Measurements from ENCODE around the gene PRCP.

The PRCP gene

GRCh38 chr11:82792319-82792718 lies 107.9 kb downstream of the PRCP start:
- TF ChIP-seq CTCF (conservative IDR thresholded peaks at IDR 0.05) (no peak), ZFX (IDR thresholded peaks at IDR 0.05) (no peak)
- no peak overlapping the region for H3K27ac ChIP-seq

GRCh38 chr11:82791779-82792178 lies 108.5 kb downstream of the PRCP start:
- H3K27ac ChIP-seq = no peak overlapping the region
- TF ChIP-seq CTCF (conservative IDR thresholded peaks at IDR 0.05) (no peak), ZFX (IDR thresholded peaks at IDR 0.05) (no peak)

- TF ChIP-seq CTCF (conservative IDR thresholded peaks at IDR 0.05) (no peak), ZFX (IDR thresholded peaks at IDR 0.05) (no peak)
- no peak overlapping the region for H3K27ac ChIP-seq
Observed at GRCh38 chr11:82790723-82791484, 109.3 kb downstream of the PRCP start.

GRCh38 chr11:82787981-82788380 lies 112.2 kb downstream of the PRCP start:
- TF ChIP-seq ZFX (IDR thresholded peaks at IDR 0.05) = no peak
- no peak for TF ChIP-seq CTCF (conservative IDR thresholded peaks at IDR 0.05)
- no peak overlapping the region for H3K27ac ChIP-seq

- H3K27ac ChIP-seq = no peak overlapping the region
- TF ChIP-seq CTCF (conservative IDR thresholded peaks at IDR 0.05) (no peak), ZFX (IDR thresholded peaks at IDR 0.05) (no peak)
Observed at GRCh38 chr11:82786836-82787235, 113.4 kb downstream of the PRCP start.

- no peak overlapping the region for H3K27ac ChIP-seq
- TF ChIP-seq CTCF (conservative IDR thresholded peaks at IDR 0.05) (no peak), ZFX (IDR thresholded peaks at IDR 0.05) (no peak)
Observed at GRCh38 chr11:82786001-82786400, 114.2 kb downstream of the PRCP start.

GRCh38 chr11:82782825-82783374 lies 117.3 kb downstream of the PRCP start:
- no peak overlapping the region for H3K27ac ChIP-seq
- no peak for TF ChIP-seq CTCF (conservative IDR thresholded peaks at IDR 0.05)
- no peak for TF ChIP-seq ZFX (IDR thresholded peaks at IDR 0.05)
